Activated CD8-positive, alpha-beta T cell treated with anti-CD3 and anti-CD28 coated beads for 36 hours (primary cell): ENCODE measurements around the gene CAMTA1. TPM values are rescaled to one million over a fixed set of nuclear protein-coding genes. Genes with fewer than 3 reads are reported as not detected.

ENCODE experiments used
- ATAC-seq: fragments of 200-7000 bp; cut with Tn5 transposase; one replicate; pipeline ENCODE4 v1.10.0; 2021; ENCODE audit warnings: mild to moderate bottlenecking, moderate library complexity
- CTCF ChIA-PET: fragments of 350-600 bp; sonication (Branson Sonifier 250); formaldehyde crosslinking; loops from one replicate; lab custom pipeline; 2021; ENCODE audit warnings: antibody characterized with exemption; lab: Charles Lee
- POLR2A ChIA-PET: fragments of 350-600 bp; sonication (Branson Sonifier 250); formaldehyde crosslinking; loops from one replicate; lab custom pipeline; 2021; ENCODE audit warnings: antibody characterized with exemption; lab: Charles Lee
- DNase-seq: peaks from one replicate; pipeline ENCODE4 v3.0.0-alpha.2; 2020
- H3K27ac Mint-ChIP-seq: one replicate; pipeline ENCODE4 v1.8.0; 2021; ENCODE audit warnings: mild to moderate bottlenecking, mixed read lengths
- H3K27me3 Mint-ChIP-seq: one replicate; pipeline ENCODE4 v1.8.0; 2021; ENCODE audit warnings: mixed read lengths
- H3K36me3 Mint-ChIP-seq: one replicate; pipeline ENCODE4 v1.8.0; 2021; ENCODE audit warnings: low read depth, mixed read lengths
- H3K4me1 Mint-ChIP-seq: one replicate; pipeline ENCODE4 v1.8.0; 2021; ENCODE audit warnings: low read depth, mixed read lengths
- H3K4me3 Mint-ChIP-seq: one replicate; pipeline ENCODE4 v1.8.0; 2021; ENCODE audit warnings: mild to moderate bottlenecking, moderate library complexity, mixed read lengths
- H3K9me3 Mint-ChIP-seq: one replicate; pipeline ENCODE4 v1.8.0; 2021; ENCODE audit warnings: mixed read lengths
- CTCF ChIP-seq: fragments of 200-600 bp; IDR thresholded peaks from one replicate; pipeline ENCODE4 v1.8.0; 2022; ENCODE audit warnings: antibody characterized with exemption, mild to moderate bottlenecking
- intact Hi-C: fragments of 100-400 bp; cut with micrococcal nuclease; formaldehyde crosslinking; loops from one replicate; pipeline ENCODE4 v1.10.0; 2022
- total RNA-seq, 2 experiments: library from RNA; stranded (reverse); gene quantifications; one replicate each; pipeline ENCODE4 v1.2.3, GENCODE V29; 2021

Gene CAMTA1
- total RNA-seq, 2 experiments from 2014 or later = 67.7 to 70.9 TPM

DNA sequence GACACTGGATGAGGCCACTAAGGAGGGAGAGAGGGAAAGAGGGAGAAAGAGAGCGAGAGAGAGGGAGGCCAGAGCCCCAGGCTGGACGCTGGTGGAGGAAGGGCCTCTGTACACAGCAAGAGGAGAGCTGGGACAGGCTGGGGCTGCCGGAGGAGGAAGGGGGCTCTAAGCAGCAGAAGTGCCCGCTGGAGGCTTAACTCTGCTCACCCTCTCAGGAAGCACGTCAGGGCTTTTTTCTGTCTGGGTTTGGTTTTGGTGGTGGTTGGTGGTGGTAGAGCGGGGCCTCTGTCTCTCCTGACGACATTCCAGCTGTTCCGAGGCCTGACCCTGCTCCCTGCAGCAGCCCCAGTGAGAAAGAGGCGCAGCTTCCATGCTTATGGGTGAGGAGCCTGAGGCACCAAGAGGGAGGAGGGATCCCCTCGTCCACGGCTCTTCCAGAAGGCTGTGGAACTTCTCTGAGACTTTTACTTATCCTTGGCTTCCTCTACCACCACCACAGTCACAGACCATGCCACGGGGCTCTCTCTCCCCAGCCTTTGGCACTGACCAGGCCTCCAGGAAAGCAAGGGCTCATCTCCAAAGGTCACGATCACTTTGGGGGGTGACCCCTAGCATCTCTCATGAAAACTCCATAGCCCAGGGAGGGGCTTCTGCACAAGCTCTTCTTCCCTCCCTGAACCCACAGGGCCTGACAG lies 849.4 kb downstream of the CAMTA1 start:
- peaks cover 16% of the 10 kb centered on the region for H3K27me3 Mint-ChIP-seq
- no peak for ATAC-seq
- no peak overlapping the region for H3K4me3 Mint-ChIP-seq
- ChIA-PET CTCF (interaction anchor here (1.3 kb wide), 1 partner anchor 338 kb away, joined by 3 read pairs; no protein-coding TSS in a partner anchor), POLR2A (no interaction called here)
- H3K4me1 Mint-ChIP-seq = no peaks in the 10 kb centered on the region
- DNase-seq = no peak
- TF ChIP-seq CTCF = no peak
- no peaks in the 10 kb centered on the region for H3K36me3 Mint-ChIP-seq
- H3K9me3 Mint-ChIP-seq = no peaks in the 10 kb centered on the region
- no peak overlapping the region for H3K27ac Mint-ChIP-seq
- intact Hi-C loops = no loop called here

- ChIA-PET CTCF (no interaction called here), POLR2A (interaction anchor here (0.7 kb wide), 1 partner anchor 33 kb away, joined by 3 read pairs; no protein-coding TSS in a partner anchor)
- Mint-ChIP-seq H3K9me3 (no peaks in the 10 kb centered on the region), H3K36me3 (no peaks in the 10 kb centered on the region), H3K27ac (no peak overlapping the region), H3K27me3 (peaks cover 14% of the 10 kb centered on the region), H3K4me3 (no peak overlapping the region), H3K4me1 (no peaks in the 10 kb centered on the region)
- no peak for DNase-seq
- no peak for TF ChIP-seq CTCF
- no peak for ATAC-seq
- intact Hi-C loops = no loop called here
Measured at GRCh38 chr1:7636795-7637526, 851.7 kb downstream of the CAMTA1 start.

GRCh38 chr1:7638078-7638477 lies 852.8 kb downstream of the CAMTA1 start:
- H3K4me1 Mint-ChIP-seq = no peaks in the 10 kb centered on the region
- DNase-seq (no peak), ATAC-seq (no peak)
- ChIA-PET POLR2A (interaction anchor here (0.7 kb wide), 1 partner anchor 32 kb away, joined by 3 read pairs; no protein-coding TSS in a partner anchor), CTCF (interaction anchor here (1.6 kb wide), 1 partner anchor 115 kb away, joined by 3 read pairs; no protein-coding TSS in a partner anchor)
- no peak overlapping the region for H3K4me3 Mint-ChIP-seq
- H3K36me3 Mint-ChIP-seq = no peaks in the 10 kb centered on the region
- no peak overlapping the region for H3K27ac Mint-ChIP-seq
- no peak for TF ChIP-seq CTCF
- no peaks in the 10 kb centered on the region for H3K9me3 Mint-ChIP-seq
- H3K27me3 Mint-ChIP-seq = peaks cover 8% of the 10 kb centered on the region
- intact Hi-C loops = no loop called here

- ChIA-PET POLR2A (interaction anchor here (0.6 kb wide), 1 partner anchor 644 kb away, joined by 3 read pairs; no protein-coding TSS in a partner anchor), CTCF (interaction anchor here (1.4 to 1.6 kb wide), 2 partner anchors 70 to 113 kb away, joined by 3 read pairs; no protein-coding TSS in a partner anchor)
- TF ChIP-seq CTCF = no peak
- DNase-seq (no peak), ATAC-seq (no peak)
- no peak overlapping the region for H3K4me3 Mint-ChIP-seq
- H3K4me1 Mint-ChIP-seq = no peaks in the 10 kb centered on the region
- no peak overlapping the region for H3K27ac Mint-ChIP-seq
- H3K9me3 Mint-ChIP-seq = no peaks in the 10 kb centered on the region
- H3K36me3 Mint-ChIP-seq = no peaks in the 10 kb centered on the region
- no peaks in the 10 kb centered on the region for H3K27me3 Mint-ChIP-seq
- intact Hi-C loops = loop anchor here (10.0 kb wide), 1 partner anchor 185 kb away; no protein-coding TSS in a partner anchor
Measured at GRCh38 chr1:7639435-7640131, 854.3 kb downstream of the CAMTA1 start.
